Parathyroid adenoma (tissue), 2 donors: ENCODE measurements around the gene PIEZO1.

Source experiments
- H2AFZ ChIP-seq: fragments of 300-600 bp; sonication (generic); one replicate; pipeline ENCODE4 v1.7.0; 2017; ENCODE audit warnings: antibody characterized with exemption, mild to moderate bottlenecking
- H3K27ac ChIP-seq: fragments of 300-600 bp; sonication (generic); one replicate; pipeline ENCODE4 v1.7.0; 2017
- H3K27me3 ChIP-seq: fragments of 300-600 bp; sonication (generic); one replicate; pipeline ENCODE4 v1.7.0; 2017; ENCODE audit warnings: low read length; ENCODE audit not compliant: control insufficient read depth, insufficient read depth
- H3K36me3 ChIP-seq: fragments of 300-600 bp; sonication (generic); one replicate; pipeline ENCODE4 v1.7.0; 2017; ENCODE audit warnings: low read length; ENCODE audit not compliant: control insufficient read depth, insufficient read depth
- H3K4me1 ChIP-seq: fragments of 300-600 bp; sonication (generic); one replicate; pipeline ENCODE4 v1.7.0; 2017; ENCODE audit warnings: control low read depth
- H3K4me2 ChIP-seq: fragments of 300-600 bp; sonication (generic); one replicate; pipeline ENCODE4 v1.7.0; 2017; ENCODE audit warnings: low read length
- H3K4me3 ChIP-seq: fragments of 300-600 bp; sonication (generic); one replicate; pipeline ENCODE4 v1.7.0; 2017; ENCODE audit warnings: low read depth, low read length
- H3K79me2 ChIP-seq: fragments of 300-600 bp; sonication (generic); one replicate; pipeline ENCODE4 v1.7.0; 2017; ENCODE audit warnings: control low read depth
- H3K9ac ChIP-seq: fragments of 300-600 bp; sonication (generic); one replicate; pipeline ENCODE4 v1.7.0; 2017; ENCODE audit warnings: mild to moderate bottlenecking
- H3K9me3 ChIP-seq: fragments of 300-600 bp; sonication (generic); one replicate; pipeline ENCODE4 v1.7.0; 2017; ENCODE audit warnings: low read length; ENCODE audit not compliant: control insufficient read depth
- TF ChIP-seq, protein P1 (sequence below): fragments of 300-600 bp; sonication (generic); IDR thresholded peaks from one replicate; pipeline ENCODE4 v1.7.0; 2017; ENCODE audit warnings: antibody characterized with exemption, mild to moderate bottlenecking
- donor health status: primary hyperparathyroidism.

The PIEZO1 gene

GRCh38 chr16:88754912-88755744, 29.9 kb downstream of the PIEZO1 start:
- TF ChIP-seq, protein P1, sequence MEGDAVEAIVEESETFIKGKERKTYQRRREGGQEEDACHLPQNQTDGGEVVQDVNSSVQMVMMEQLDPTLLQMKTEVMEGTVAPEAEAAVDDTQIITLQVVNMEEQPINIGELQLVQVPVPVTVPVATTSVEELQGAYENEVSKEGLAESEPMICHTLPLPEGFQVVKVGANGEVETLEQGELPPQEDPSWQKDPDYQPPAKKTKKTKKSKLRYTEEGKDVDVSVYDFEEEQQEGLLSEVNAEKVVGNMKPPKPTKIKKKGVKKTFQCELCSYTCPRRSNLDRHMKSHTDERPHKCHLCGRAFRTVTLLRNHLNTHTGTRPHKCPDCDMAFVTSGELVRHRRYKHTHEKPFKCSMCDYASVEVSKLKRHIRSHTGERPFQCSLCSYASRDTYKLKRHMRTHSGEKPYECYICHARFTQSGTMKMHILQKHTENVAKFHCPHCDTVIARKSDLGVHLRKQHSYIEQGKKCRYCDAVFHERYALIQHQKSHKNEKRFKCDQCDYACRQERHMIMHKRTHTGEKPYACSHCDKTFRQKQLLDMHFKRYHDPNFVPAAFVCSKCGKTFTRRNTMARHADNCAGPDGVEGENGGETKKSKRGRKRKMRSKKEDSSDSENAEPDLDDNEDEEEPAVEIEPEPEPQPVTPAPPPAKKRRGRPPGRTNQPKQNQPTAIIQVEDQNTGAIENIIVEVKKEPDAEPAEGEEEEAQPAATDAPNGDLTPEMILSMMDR, result no peak
- Histone ChIP-seq H3K9me3 (no peaks in the 10 kb centered on the region), H3K27me3 (no peaks in the 10 kb centered on the region), H3K9ac (no peak overlapping the region), H3K4me1 (peaks cover 5% of the 10 kb centered on the region), H3K36me3 (no peaks in the 10 kb centered on the region), H2AFZ (no peak overlapping the region), H3K79me2 (no peaks in the 10 kb centered on the region), H3K4me3 (no peak overlapping the region), H3K4me2 (no peak overlapping the region), H3K27ac (no peak overlapping the region)

GRCh38 chr16:88754109-88754911, 30.7 kb downstream of the PIEZO1 start:
- H3K4me2 ChIP-seq, result no peak overlapping the region
- no peaks in the 10 kb centered on the region for H3K9me3 ChIP-seq
- TF ChIP-seq, protein P1, result no peak
- H2AFZ ChIP-seq, result no peak overlapping the region
- H3K4me1 ChIP-seq, result peaks cover 5% of the 10 kb centered on the region
- H3K27ac ChIP-seq, result no peak overlapping the region
- no peaks in the 10 kb centered on the region for H3K36me3 ChIP-seq
- H3K9ac ChIP-seq, result no peak overlapping the region
- H3K27me3 ChIP-seq, result no peaks in the 10 kb centered on the region
- no peaks in the 10 kb centered on the region for H3K79me2 ChIP-seq
- no peak overlapping the region for H3K4me3 ChIP-seq

DNA sequence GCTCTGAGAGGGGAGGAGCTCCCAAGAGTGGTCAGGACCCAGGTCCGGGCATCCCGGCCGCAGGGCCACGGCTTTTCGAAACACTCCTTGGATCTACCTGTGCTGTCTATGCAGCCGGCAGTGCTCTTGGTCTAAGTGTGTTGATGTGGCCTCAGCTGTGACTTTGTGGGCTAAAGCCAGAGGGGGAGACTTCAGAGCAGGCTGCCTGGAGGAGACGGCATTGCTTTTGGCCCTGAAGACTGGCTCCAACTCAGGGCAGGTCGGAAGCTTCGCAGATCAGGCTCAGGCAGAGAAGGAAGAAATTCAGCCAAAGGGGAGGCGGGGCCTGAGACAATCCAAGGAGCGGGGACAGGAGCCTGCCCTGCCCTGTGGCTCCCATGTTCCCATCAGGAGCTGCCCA, 31.4 kb downstream of the PIEZO1 start:
- Histone ChIP-seq H2AFZ (no peak overlapping the region), H3K27me3 (no peaks in the 10 kb centered on the region), H3K4me3 (no peak overlapping the region), H3K4me2 (no peak overlapping the region), H3K9ac (no peak overlapping the region), H3K79me2 (no peaks in the 10 kb centered on the region), H3K9me3 (no peaks in the 10 kb centered on the region), H3K4me1 (peaks cover 5% of the 10 kb centered on the region), H3K27ac (no peak overlapping the region), H3K36me3 (no peaks in the 10 kb centered on the region)
- TF ChIP-seq, protein P1, result no peak

DNA sequence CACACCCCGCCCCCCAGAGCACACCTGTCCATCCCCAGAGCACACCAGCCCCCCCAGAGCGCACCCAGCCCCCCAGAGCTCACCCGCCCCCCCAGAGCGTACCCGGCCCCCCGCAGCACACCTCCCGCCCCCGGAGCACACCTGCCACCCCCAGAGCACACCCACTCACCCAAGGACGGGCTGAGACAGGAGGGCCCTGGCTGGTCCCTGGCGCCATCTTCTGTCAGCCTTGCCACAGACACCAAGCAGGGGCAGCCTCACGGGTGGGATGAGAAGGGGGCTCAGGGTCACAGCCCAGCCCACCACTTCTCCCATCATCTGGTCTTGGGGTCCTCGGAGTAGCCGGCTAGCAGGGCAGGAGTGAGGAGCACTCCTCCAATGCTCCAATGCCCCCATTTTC, 31.8 kb downstream of the PIEZO1 start:
- H3K4me1 ChIP-seq, result peaks cover 2% of the 10 kb centered on the region
- no peaks in the 10 kb centered on the region for H3K79me2 ChIP-seq
- H3K36me3 ChIP-seq, result no peaks in the 10 kb centered on the region
- TF ChIP-seq, protein P1, result no peak
- H3K27me3 ChIP-seq, result no peaks in the 10 kb centered on the region
- H3K9ac ChIP-seq, result no peak overlapping the region
- H3K4me2 ChIP-seq, result no peak overlapping the region
- H3K27ac ChIP-seq, result no peak overlapping the region
- H3K9me3 ChIP-seq, result no peaks in the 10 kb centered on the region
- no peak overlapping the region for H3K4me3 ChIP-seq
- H2AFZ ChIP-seq, result no peak overlapping the region
